Stomach (tissue), 4 donors: Measurements from ENCODE around the gene APP.

Experiments used
- EP300 ChIP-seq: sonication (generic); formaldehyde crosslinking; IDR thresholded peaks from one replicate; pipeline ENCODE4 v1.6.1; 2017; ENCODE audit warnings: antibody characterized with exemption
- POLR2AphosphoS5 ChIP-seq, 3 donors: sonication (generic); formaldehyde crosslinking; IDR thresholded peaks; one replicate each; pipeline ENCODE4 v1.6.1; 2016; ENCODE audit warnings: antibody characterized with exemption in 3 of 3
- TF ChIP-seq, protein P1 (sequence below), 7 experiments: fragments of 450-650 bp in 4 of 7; fragments of 200-600 bp in 3 of 7; sonication (generic) in 3 of 7; IDR thresholded peaks; one replicate each; pipeline ENCODE4 v1.5.1; 2016 to 2019; ENCODE audit warnings: antibody characterized with exemption in 7 of 7, control low read depth in 2 of 7, mild to moderate bottlenecking in 1 of 7

DNA sequence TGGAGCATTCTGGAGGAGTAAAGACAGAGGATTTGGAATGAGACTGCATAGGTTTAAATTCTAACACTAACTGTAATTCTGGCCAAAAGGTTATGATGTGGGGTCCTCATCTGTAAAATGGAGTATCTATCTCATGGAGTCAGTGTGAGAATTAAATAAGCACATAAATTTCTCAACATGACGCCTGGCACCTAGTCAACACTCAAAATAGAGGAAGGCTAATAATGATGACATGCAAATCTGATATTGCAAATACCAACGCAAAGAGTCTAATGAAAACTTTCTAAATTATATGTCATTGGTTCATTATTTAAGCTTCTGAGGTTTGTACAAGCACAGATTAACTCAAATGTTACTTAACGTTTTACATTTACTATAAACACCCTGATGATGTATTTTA lies 29.6 kb downstream of the APP start:
- TF ChIP-seq, protein P1, sequence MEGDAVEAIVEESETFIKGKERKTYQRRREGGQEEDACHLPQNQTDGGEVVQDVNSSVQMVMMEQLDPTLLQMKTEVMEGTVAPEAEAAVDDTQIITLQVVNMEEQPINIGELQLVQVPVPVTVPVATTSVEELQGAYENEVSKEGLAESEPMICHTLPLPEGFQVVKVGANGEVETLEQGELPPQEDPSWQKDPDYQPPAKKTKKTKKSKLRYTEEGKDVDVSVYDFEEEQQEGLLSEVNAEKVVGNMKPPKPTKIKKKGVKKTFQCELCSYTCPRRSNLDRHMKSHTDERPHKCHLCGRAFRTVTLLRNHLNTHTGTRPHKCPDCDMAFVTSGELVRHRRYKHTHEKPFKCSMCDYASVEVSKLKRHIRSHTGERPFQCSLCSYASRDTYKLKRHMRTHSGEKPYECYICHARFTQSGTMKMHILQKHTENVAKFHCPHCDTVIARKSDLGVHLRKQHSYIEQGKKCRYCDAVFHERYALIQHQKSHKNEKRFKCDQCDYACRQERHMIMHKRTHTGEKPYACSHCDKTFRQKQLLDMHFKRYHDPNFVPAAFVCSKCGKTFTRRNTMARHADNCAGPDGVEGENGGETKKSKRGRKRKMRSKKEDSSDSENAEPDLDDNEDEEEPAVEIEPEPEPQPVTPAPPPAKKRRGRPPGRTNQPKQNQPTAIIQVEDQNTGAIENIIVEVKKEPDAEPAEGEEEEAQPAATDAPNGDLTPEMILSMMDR (IDR thresholded peaks at IDR 0.05), result no peak
- TF ChIP-seq POLR2AphosphoS5 (IDR thresholded peaks at IDR 0.05) (no peak), EP300 (no peak)
